ENCODE data around the gene PMM2. TPM values are rescaled to one million over a fixed set of nuclear protein-coding genes. Genes with fewer than 3 reads are reported as not detected.
A peak's percentile ranks its signal among the peaks of the same experiment; 100 is the strongest.

PMM2 gene
- total and polyA plus RNA-seq, 2 experiments from 2014 or later, result 39.6 to 46.4 TPM

DNA sequence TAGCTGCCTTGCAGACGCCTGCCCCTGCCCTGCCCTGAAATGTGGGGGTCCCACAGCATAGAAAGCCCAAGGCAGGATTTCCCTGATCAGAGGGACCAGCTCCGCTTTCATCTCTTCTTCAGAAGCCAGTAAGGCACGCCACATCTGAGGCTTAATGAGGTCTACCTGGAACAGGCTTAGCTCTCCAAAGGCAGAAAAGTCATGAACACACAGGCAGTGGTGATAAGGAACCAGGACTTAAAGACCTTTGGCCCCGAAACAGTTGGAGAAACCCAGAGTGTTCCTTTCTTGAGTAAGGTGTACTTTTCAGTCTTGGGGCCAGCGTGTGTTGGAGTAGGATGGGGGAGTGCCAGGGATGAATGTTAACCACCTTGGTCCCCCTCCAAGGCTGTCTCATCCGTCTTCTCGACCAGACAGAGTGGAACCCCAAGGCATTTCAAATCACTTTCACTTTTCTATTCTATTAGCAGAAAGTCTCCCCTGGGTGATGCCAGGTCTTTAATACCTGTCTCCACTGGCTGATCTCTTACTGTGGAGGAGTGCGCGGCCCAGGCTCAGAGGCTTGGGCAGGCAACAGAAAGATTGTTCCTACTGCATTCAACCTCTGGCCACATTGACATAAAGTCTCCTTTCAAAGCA is 44.1 kb upstream of the PMM2 start:
- TF ChIP-seq EZH2phosphoT487 (IDR thresholded peaks at IDR 0.05; ENCODE audit: insufficient read depth, low read depth), result no peak
- TF ChIP-seq EZH2 (IDR thresholded peaks at IDR 0.05; ENCODE audit: insufficient read depth, poor library complexity, severe bottlenecking), result no peak
- Histone ChIP-seq H4K20me1 (ENCODE audit: insufficient read depth) (no peaks in the 10 kb centered on the region), H3K4me2 (ENCODE audit: unreplicated experiment) (no peak overlapping the region), H3K9me2 (ENCODE audit: insufficient read depth) (no peaks in the 10 kb centered on the region), H3K79me2 (ENCODE audit: insufficient read depth) (no peaks in the 10 kb centered on the region), H2AFZ (no peak overlapping the region), H3K27ac (no peak overlapping the region), H3K9me3 (ENCODE audit: low read depth) (no peaks in the 10 kb centered on the region), H3K36me3 (ENCODE audit: low read depth) (no peaks in the 10 kb centered on the region), H3F3A (ENCODE audit: insufficient read depth) (no peaks in the 10 kb centered on the region), H3K4me1 (ENCODE audit: insufficient read depth) (peaks cover 9% of the 10 kb centered on the region), H3K27me3 (replicated peaks; ENCODE audit: insufficient read depth) (no peaks in the 10 kb centered on the region), H3K9ac (no peak overlapping the region), H3K4me3 (no peak overlapping the region)
- 64 to 66% methylated on average over 9 of the region's 9 CpGs for WGBS, 2 experiments (ENCODE audit: low coverage in 1 of 2, low lambda C conversion rate in 2 of 2, missing lambda C conversion rate in 2 of 2)
- no peak for DNase-seq
- in situ Hi-C loops (cut with MboI), result no loop called here

DNA sequence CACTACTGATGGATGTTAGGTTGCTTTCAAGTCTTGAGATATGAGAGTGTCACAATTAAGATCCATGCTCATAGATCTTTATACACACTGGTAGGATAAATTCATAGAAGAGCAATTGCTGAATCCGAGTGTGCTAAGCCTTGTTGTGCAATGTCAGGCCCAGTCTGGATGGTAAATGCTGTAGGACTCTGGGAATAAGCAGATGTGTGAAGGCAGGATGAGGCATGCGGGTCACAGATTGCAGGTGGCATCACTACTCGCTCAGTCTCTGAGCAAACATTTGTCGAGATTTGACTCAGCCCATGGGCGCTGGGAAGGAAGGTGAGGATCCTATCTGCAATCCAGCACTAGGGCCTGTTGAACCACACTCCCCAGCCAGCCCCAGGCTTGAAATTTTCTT is 40.9 kb upstream of the PMM2 start:
- Histone ChIP-seq H3K27me3 (replicated peaks; ENCODE audit: insufficient read depth) (no peaks in the 10 kb centered on the region), H3K36me3 (ENCODE audit: low read depth) (no peaks in the 10 kb centered on the region), H3K4me2 (ENCODE audit: unreplicated experiment) (no peak overlapping the region), H3K9me2 (ENCODE audit: insufficient read depth) (no peaks in the 10 kb centered on the region), H3K9ac (no peak overlapping the region), H3K4me1 (ENCODE audit: insufficient read depth) (peaks cover 9% of the 10 kb centered on the region), H3K4me3 (no peak overlapping the region), H3F3A (ENCODE audit: insufficient read depth) (no peaks in the 10 kb centered on the region), H3K79me2 (ENCODE audit: insufficient read depth) (no peaks in the 10 kb centered on the region), H2AFZ (no peak overlapping the region), H4K20me1 (ENCODE audit: insufficient read depth) (no peaks in the 10 kb centered on the region), H3K27ac (no peak overlapping the region), H3K9me3 (ENCODE audit: low read depth) (no peaks in the 10 kb centered on the region)
- no peak for TF ChIP-seq EZH2 (IDR thresholded peaks at IDR 0.05; ENCODE audit: insufficient read depth, poor library complexity, severe bottlenecking)
- TF ChIP-seq EZH2phosphoT487 (IDR thresholded peaks at IDR 0.05; ENCODE audit: insufficient read depth, low read depth), result no peak
- in situ Hi-C loops (cut with MboI), result no loop called here
- DNase-seq, result no peak
- WGBS, 2 experiments (ENCODE audit: low coverage in 1 of 2, low lambda C conversion rate in 2 of 2, missing lambda C conversion rate in 2 of 2), result 92% methylated on average over 5 of the region's 5 CpGs

DNA sequence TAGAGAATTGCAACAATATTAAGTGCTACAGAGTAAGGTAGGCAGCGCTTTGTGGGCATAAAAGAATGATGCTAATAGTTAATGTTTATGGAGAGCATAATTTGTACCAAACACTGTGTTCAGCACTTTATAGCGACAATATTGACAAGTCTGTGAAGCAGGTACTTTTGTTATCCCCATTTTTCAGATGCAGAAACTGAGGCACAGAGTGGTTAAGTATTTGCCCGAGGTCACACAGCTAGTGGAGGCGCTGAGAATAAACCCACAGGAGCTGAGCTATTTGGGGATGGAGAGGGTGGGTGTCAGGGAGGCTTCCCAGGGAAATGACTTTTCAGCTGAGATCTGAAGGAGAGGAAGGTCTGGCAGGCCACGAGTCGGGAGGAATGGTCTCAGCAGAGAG is 39.6 kb upstream of the PMM2 start:
- in situ Hi-C loops (cut with MboI), result no loop called here
- TF ChIP-seq EZH2phosphoT487 (IDR thresholded peaks at IDR 0.05; ENCODE audit: insufficient read depth, low read depth) (no peak), EZH2 (IDR thresholded peaks at IDR 0.05; ENCODE audit: insufficient read depth, poor library complexity, severe bottlenecking) (no peak)
- Histone ChIP-seq H3K9ac (no peak overlapping the region), H4K20me1 (ENCODE audit: insufficient read depth) (no peaks in the 10 kb centered on the region), H3K27ac (no peak overlapping the region), H3K27me3 (replicated peaks; ENCODE audit: insufficient read depth) (no peaks in the 10 kb centered on the region), H3F3A (ENCODE audit: insufficient read depth) (no peaks in the 10 kb centered on the region), H3K36me3 (ENCODE audit: low read depth) (no peaks in the 10 kb centered on the region), H3K4me3 (no peak overlapping the region), H3K4me2 (ENCODE audit: unreplicated experiment) (no peak overlapping the region), H3K4me1 (ENCODE audit: insufficient read depth) (no peaks in the 10 kb centered on the region), H3K79me2 (ENCODE audit: insufficient read depth) (no peaks in the 10 kb centered on the region), H3K9me3 (ENCODE audit: low read depth) (no peaks in the 10 kb centered on the region), H3K9me2 (ENCODE audit: insufficient read depth) (no peaks in the 10 kb centered on the region), H2AFZ (no peak overlapping the region)
- no peak for DNase-seq
- WGBS, 2 experiments (ENCODE audit: low coverage in 1 of 2, low lambda C conversion rate in 2 of 2, missing lambda C conversion rate in 2 of 2), result 70 to 80% methylated on average over 6 of the region's 6 CpGs

DNA sequence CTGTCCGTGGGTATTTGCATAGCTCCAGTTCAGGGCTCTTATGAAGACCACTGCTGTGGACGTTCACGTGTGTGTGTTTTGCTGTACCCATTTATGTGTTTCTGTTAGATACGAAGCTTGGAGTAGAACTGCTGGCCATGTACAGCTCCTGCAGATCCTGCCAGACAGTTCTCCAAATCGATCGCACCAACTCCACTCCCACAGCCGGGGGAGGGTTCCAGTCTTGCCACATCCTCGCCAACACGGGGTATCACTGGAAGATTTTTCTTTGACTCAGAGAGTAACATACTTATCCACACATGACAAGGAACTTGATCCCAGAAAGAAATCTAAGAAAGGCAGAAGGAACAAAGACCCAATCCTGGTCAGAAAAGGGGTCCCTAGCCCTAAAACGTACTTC is 37.6 kb upstream of the PMM2 start:
- Histone ChIP-seq H2AFZ (0 out of 2 replicates have a peak overlapping the region, but pooled peaks have one; percentile 38), H3K4me1 (ENCODE audit: insufficient read depth) (no peaks in the 10 kb centered on the region), H3F3A (ENCODE audit: insufficient read depth) (no peaks in the 10 kb centered on the region), H3K9ac (no peak overlapping the region), H3K9me2 (ENCODE audit: insufficient read depth) (no peaks in the 10 kb centered on the region), H3K27ac (no peak overlapping the region), H3K4me2 (ENCODE audit: unreplicated experiment) (no peak overlapping the region), H4K20me1 (ENCODE audit: insufficient read depth) (no peaks in the 10 kb centered on the region), H3K4me3 (no peak overlapping the region), H3K9me3 (ENCODE audit: low read depth) (no peaks in the 10 kb centered on the region), H3K27me3 (replicated peaks; ENCODE audit: insufficient read depth) (no peaks in the 10 kb centered on the region), H3K36me3 (ENCODE audit: low read depth) (no peaks in the 10 kb centered on the region), H3K79me2 (ENCODE audit: insufficient read depth) (no peaks in the 10 kb centered on the region)
- in situ Hi-C loops (cut with MboI), result no loop called here
- 13 to 16% methylated on average over 10 of the region's 10 CpGs for WGBS, 2 experiments (ENCODE audit: low coverage in 1 of 2, low lambda C conversion rate in 2 of 2, missing lambda C conversion rate in 2 of 2)
- no peak for TF ChIP-seq EZH2 (IDR thresholded peaks at IDR 0.05; ENCODE audit: insufficient read depth, poor library complexity, severe bottlenecking)
- no peak for TF ChIP-seq EZH2phosphoT487 (IDR thresholded peaks at IDR 0.05; ENCODE audit: insufficient read depth, low read depth)
- peak; percentile 15 for DNase-seq
